ENCODE data around the gene ZNF619. TPM values are rescaled to one million over a fixed set of nuclear protein-coding genes. Genes with fewer than 3 reads are reported as not detected.
"Not testable (repeated sequence)": the region's sequence is repeated elsewhere in the genome, so short reads cannot be mapped to it uniquely, and the experiment has no call there.

The ZNF619 gene
- total RNA-seq, result 6.1 TPM

DNA sequence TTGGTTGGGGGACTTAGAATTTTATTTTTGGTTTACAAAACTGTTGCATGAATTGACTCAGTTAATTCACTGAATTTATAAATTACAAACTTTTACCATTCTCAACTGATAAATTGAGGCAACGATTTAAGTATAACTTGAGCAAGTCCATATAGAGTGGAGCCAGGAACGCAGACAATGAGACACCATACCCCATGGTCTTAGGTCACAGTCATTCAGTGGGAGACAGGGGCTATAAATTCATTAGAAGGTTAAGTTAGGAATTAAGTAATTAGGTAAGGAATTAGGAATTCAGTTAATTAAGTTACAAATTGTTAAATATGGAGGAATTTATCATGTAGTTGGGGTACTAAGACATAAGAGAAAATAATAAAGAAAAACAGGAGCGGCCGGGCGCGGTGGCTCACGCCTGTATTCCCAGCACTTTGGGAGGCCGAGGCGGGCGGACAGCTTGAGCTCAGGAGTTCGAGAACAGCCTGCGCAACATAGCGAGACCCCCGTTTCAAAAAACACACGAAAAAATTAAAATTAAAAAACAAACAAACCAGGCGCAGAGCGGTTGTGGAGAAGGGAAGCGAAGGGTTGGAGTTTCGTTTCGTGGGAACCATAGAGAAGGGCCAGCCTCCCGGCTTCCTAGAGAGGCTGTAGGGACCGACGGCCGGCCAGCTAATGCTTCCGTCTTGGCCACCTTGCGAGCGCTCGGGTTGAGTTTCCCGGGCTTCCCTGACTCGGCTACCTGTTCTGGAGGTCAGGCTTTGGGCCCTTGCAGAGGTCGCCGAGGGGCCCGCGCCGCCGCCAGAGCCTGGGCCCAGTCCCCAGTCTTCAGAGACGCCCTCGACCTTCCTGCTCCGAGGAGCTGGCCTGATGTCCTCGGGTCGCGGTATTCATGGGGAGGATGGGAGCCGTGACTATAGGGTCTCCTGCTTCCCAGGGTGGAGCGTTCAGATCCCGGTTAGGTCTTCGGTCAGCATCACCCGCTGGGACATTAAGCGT is at the start of gene ZNF619:
Gene ZNF619, plus strand, starts transcription at position 645 of the 993 bp plus-strand sequence. CDS start 858 bp downstream, outside the sequence.
- ATAC-seq (peak; percentile 99), DNase-seq (ENCODE audit: low spot score) (peak; percentile 78)

DNA sequence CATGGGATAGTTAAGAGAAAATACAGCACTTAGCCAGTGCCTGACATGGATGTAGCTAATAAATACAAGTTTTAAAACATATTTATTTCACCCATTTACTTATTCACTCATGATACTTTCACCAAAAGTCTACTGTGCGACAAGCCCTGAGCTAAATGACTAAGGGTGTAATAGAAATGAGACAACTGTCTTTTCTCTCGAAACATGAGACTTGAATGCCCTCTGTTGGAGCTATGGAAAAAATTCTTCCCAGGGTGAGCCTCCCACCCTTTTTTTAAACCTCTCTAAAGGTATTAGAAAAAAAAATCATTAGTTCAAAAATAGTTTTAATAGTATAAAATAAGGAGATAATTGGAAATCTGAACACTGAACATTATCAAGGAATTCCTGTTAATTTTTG is 44.1 kb upstream of the ZNF619 start:
- ATAC-seq (no peak), DNase-seq (ENCODE audit: low spot score) (no peak)

- ATAC-seq (no peak), DNase-seq (ENCODE audit: low spot score) (no peak)
Measured at GRCh38 chr3:40437889-40438288, 39.0 kb upstream of the ZNF619 start.

DNA sequence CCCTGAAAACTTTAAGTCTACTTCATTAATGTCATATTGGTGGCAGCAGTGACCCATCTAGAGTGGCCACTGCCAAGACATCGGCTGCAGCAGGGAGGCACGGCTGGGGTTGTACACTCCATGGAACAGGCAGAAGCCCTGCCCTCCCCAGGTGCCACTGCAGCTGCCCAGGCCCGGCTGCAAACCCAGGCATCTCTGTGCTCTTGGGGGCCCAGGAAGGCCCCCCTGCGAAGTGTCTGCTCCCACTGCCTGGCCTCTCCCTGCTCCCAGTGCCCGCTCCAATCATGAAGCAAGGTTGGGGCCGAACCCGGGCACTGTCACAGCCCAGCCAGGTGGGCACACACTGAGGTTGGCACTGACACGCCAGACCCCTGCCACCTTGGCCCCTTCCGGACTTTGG is 31.9 kb upstream of the ZNF619 start:
- DNase-seq (ENCODE audit: low spot score) (no peak), ATAC-seq (no peak)

- DNase-seq (ENCODE audit: low spot score) (no peak), ATAC-seq (no peak)
Measured at GRCh38 chr3:40445880-40446279, 31.0 kb upstream of the ZNF619 start.

GRCh38 chr3:40450438-40450837 is 26.5 kb upstream of the ZNF619 start:
- ATAC-seq (no peak), DNase-seq (ENCODE audit: low spot score) (no peak)

GRCh38 chr3:40451551-40451950 is 25.4 kb upstream of the ZNF619 start:
- DNase-seq (ENCODE audit: low spot score), result no peak
- ATAC-seq, result no peak

- ATAC-seq (no peak), DNase-seq (ENCODE audit: low spot score) (no peak)
Measured at GRCh38 chr3:40452057-40452456, 24.9 kb upstream of the ZNF619 start.

- DNase-seq (ENCODE audit: low spot score), result no peak
- no peak for ATAC-seq
Measured at GRCh38 chr3:40452562-40452875, 24.4 kb upstream of the ZNF619 start.

- DNase-seq (ENCODE audit: low spot score) (peak; percentile 99), ATAC-seq (peak; percentile 93)
Measured at GRCh38 chr3:40452876-40453730, 23.8 kb upstream of the ZNF619 start.

- ATAC-seq, result no peak
- no peak for DNase-seq (ENCODE audit: low spot score)
Measured at GRCh38 chr3:40453933-40454332, 23.0 kb upstream of the ZNF619 start.

GRCh38 chr3:40455328-40455727 is 21.6 kb upstream of the ZNF619 start:
- ATAC-seq, result no peak

GRCh38 chr3:40456279-40456939 is 20.5 kb upstream of the ZNF619 start:
- DNase-seq (ENCODE audit: low spot score) (no peak), ATAC-seq (no peak)

More at GRCh38 chr3:40455328-40455727, 21.6 kb upstream of the ZNF619 start:
- DNase-seq (ENCODE audit: low spot score), result no peak

DNA sequence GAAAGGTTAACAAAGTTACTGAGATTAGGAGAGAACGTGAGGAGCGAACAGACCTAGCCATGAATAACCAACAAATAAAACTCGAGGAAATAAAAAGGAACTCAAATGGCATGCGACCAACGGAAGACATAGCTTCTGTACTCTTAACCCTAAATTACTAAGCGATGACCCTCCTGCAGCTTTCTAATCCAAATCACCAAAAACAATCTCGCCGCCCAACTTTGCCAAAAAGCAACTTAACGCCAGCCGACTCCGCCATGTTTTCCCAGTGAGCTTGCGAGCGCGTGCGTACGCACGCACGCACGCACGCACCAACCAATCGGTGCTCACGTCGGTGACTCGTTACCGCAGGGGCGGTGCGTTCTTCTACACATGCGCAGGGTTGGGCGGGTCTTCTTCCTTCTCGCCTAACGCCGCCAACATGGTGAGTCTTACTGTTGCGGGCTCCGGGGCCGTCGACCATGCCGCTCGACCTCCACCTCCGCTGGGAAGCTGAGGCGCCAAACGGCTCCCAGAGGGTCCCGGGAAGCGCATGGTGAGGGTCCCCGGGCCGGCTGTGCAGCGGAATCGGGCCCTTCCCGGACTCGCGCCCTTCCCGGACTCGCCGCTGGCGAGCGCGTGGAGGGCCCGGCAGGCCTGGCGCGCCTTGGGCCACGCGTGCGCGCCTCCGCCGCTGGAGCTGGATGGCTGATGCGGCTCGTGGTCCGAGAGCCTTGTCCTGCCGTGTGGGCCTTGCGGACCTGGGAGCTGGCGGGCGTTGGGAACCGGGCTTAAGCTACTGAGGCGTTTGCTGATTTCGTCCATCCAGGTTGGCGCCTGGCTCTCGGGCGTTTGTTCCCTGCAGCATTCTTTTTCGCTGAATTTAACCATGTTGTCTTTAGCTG is 19.7 kb upstream of the ZNF619 start, which contains the start of gene RPL14:
Gene RPL14, plus strand, starts transcription at position 400 of the 884 bp plus-strand sequence. Its CDS starts 133 bp downstream, at position 533.
- ATAC-seq, result peak; percentile 82

DNA sequence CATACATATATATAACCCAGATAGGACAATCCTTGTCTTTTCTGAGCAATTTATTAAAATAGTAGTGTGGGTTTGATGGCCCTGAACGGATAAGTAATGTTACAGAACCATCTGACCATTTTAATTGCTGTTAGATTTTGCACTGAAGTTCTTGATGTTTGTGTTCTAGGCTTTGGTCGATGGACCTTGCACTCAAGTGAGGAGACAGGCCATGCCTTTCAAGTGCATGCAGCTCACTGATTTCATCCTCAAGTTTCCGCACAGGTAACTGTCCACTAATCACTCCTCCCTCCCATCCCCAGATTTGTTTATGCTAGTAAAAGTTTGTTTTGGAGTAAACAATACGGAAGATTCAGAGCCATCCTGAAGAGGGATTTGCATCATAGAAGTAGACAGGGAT is 18.4 kb upstream of the ZNF619 start:
- no peak for ATAC-seq
- no peak for DNase-seq (ENCODE audit: low spot score)

More for the DNA sequence above, 19.7 kb upstream of the ZNF619 start, which contains the start of gene RPL14:
- peak; percentile 98 for DNase-seq (ENCODE audit: low spot score)

GRCh38 chr3:40460481-40460880 is 16.4 kb upstream of the ZNF619 start:
- not testable (repeated sequence) for DNase-seq (ENCODE audit: low spot score); ATAC-seq

- DNase-seq (ENCODE audit: low spot score), result no peak
Measured at GRCh38 chr3:40461161-40461560, 15.8 kb upstream of the ZNF619 start.

GRCh38 chr3:40462838-40463237 is 14.1 kb upstream of the ZNF619 start:
- ATAC-seq; DNase-seq (ENCODE audit: low spot score): not testable (repeated sequence)

More at GRCh38 chr3:40461161-40461560, 15.8 kb upstream of the ZNF619 start:
- ATAC-seq, result no peak

GRCh38 chr3:40463579-40463978 is 13.3 kb upstream of the ZNF619 start:
- no peak for DNase-seq (ENCODE audit: low spot score)
- ATAC-seq, result no peak
